D341Med (cell line): Measurements from ENCODE around the gene ATP6V0B.

ENCODE experiments used
- DNase-seq: peaks from one replicate; pipeline ENCODE4 v3.0.0; 2012; ENCODE audit warnings: low spot score

Gene ATP6V0B

GRCh38 chr1:44008259-44008658 lies 33.5 kb downstream of the ATP6V0B start:
- DNase-seq, result no peak

- no peak for DNase-seq
Observed at GRCh38 chr1:44010935-44011471, 36.2 kb downstream of the ATP6V0B start.

- no peak for DNase-seq
Observed at GRCh38 chr1:44012404-44012803, 37.6 kb downstream of the ATP6V0B start.

- no peak for DNase-seq
Observed at GRCh38 chr1:44012941-44013609, 38.3 kb downstream of the ATP6V0B start.

GRCh38 chr1:44013949-44014348 lies 39.2 kb downstream of the ATP6V0B start:
- no peak for DNase-seq

GRCh38 chr1:44014365-44015104 lies 39.8 kb downstream of the ATP6V0B start:
- DNase-seq, result no peak

GRCh38 chr1:44015206-44015605 lies 40.4 kb downstream of the ATP6V0B start:
- DNase-seq, result no peak

GRCh38 chr1:44016041-44016889 lies 41.5 kb downstream of the ATP6V0B start:
- no peak for DNase-seq

GRCh38 chr1:44016890-44017400 lies 42.2 kb downstream of the ATP6V0B start:
- no peak for DNase-seq

- no peak for DNase-seq
Observed at GRCh38 chr1:44019466-44019948, 44.7 kb downstream of the ATP6V0B start.

GRCh38 chr1:44020464-44020863 lies 45.7 kb downstream of the ATP6V0B start:
- no peak for DNase-seq

GRCh38 chr1:44021156-44021555 lies 46.4 kb downstream of the ATP6V0B start:
- no peak for DNase-seq

GRCh38 chr1:44021581-44022321 lies 47.0 kb downstream of the ATP6V0B start:
- no peak for DNase-seq

GRCh38 chr1:44024031-44024902 lies 49.5 kb downstream of the ATP6V0B start:
- DNase-seq, result no peak

- DNase-seq, result no peak
Observed at GRCh38 chr1:44024903-44025525, 50.3 kb downstream of the ATP6V0B start.

- no peak for DNase-seq
Observed at GRCh38 chr1:44025816-44026215, 51.1 kb downstream of the ATP6V0B start.

- DNase-seq, result no peak
Observed at GRCh38 chr1:44027320-44027719, 52.6 kb downstream of the ATP6V0B start.
